Activated T-cell treated with anti-CD3 and anti-CD28 coated beads, Interleukin-2, amount 50 U/mL, for 1 hour (primary cell): ENCODE results near the gene CLN5.

ENCODE experiments used
- DNase-seq: peaks from one replicate; pipeline ENCODE4 v3.0.0-alpha.2; 2020

The CLN5 gene

DNA sequence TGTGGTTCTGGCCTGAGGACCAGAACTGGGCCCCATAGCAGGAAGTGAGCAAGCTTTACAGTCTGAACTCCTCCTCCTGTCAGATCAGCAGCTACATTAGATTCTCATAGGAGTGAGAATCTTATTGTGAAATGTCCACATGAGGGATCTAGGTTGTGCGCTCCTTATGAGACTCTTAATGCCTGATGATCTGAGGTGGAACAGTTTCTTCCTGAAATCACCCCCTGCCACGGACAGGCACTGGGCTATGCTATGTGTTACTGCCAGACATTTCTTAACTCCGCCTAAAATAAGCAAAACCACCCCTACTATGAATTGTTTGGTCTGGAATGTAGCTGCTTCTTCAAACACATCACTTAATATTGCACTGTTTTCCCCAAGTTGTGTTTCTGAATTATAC, 30.5 kb downstream of the CLN5 start:
- no peak for DNase-seq

DNA sequence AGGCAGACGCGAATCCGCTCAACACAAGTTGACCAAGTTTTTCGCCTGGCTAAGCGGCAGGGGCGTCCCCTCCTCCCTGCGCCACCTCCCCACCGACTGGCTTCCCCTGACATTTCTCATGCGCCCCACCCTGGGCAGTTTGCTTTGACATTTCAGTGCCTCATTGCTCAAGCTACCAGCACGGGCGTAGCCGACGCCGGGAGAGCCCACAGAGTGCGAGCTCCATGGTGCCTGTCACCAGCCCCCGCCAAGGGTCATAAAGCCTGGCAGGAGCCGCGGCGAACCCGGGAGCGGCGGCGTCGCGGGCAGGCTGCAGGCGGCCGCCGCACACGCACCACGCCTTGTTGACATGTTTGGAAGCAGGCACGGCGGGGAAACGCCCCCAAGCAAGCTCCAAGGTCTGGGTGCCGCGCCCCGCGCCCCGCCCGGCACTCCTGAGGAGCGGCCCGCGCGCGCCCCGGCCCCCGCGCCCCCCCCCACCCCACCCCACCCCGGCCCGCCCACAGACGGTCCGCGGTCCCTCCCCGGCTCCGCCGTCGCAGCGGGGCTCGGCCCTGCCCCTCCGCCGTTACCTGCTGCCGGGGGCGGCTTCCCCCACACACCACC, 34.5 kb downstream of the CLN5 start:
- DNase-seq, result peak; percentile 84

DNA sequence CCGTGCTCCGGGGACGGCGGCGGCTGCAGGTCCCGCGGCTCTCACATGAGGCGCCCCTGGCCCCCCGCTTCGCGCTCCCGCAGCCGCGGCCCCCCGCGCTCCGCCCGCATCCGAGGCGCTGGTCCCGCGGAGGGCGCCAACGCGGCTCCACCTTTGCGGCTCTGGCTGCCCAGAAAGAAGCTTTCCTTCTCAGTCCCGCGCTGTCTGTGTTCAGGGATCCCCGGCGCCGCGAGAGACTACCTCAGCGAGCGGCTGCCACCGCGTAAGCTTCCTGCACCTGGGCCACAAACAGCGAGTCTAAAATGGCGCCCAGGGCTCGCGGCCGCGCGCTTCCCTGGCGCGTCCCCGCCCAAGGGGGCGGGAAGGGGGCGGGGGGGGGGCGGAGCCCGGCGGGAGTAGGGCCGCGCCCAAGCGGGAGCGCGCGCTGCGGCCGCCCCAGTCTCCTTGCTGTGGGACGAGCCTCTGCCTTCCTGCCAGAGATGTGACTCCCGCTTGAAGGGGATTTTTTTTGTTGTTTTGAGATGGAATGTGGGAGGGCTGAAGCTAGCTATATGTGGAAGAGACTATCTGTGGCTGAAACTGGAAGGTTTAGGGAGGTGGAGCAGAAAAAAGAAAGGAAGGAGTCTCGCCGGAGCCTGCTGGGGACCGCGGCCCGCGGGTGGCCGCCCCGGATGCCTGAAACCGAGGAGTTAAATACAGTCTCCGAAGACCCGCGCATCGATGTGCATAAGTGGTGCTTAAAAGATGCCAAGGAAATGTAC, 35.2 kb downstream of the CLN5 start, which contains the start of gene FBXL3:
Gene FBXL3, minus strand, starts transcription at position 299 of the 761 bp plus-strand sequence. CDS start 5,299 bp downstream, outside the sequence.
- DNase-seq, result peak; percentile 88

DNA sequence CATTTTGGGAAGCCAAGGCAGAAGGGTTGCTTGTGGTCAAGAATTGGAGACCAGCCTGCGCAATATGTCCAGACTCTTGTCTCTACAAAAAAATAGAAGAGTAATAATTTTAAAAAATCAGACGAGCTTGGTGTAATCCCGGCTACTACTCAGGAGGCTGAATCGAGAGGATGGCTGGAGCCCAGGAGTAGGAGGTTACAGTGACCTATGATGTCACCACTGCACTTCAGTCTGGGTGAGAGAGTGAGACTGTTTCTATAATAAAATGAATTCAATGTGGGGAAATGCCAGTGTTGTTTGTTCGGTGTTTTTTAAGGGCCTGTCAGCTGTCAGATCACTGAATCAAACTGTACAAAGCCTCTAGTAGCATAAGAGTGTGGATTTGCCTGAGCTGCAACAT, 36.3 kb downstream of the CLN5 start:
- no peak for DNase-seq

DNA sequence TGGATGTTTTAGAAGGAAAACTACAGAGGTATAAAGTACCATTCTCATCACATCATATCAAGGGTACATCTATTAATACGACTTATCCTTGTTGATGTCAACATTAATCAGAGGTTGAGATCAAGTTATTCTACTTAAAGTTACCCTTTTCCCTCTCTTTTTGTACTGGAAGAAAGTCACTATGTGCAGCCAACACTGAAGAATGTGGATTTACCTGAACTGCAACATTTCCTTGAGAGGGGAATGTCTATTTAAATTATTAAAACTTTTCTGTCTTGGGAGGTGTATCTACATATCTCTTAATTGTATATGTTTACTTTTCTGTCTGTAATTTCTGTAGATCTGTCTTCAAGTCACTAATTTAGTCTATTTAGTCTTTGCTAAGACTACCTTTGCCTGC, 37.6 kb downstream of the CLN5 start:
- no peak for DNase-seq

DNA sequence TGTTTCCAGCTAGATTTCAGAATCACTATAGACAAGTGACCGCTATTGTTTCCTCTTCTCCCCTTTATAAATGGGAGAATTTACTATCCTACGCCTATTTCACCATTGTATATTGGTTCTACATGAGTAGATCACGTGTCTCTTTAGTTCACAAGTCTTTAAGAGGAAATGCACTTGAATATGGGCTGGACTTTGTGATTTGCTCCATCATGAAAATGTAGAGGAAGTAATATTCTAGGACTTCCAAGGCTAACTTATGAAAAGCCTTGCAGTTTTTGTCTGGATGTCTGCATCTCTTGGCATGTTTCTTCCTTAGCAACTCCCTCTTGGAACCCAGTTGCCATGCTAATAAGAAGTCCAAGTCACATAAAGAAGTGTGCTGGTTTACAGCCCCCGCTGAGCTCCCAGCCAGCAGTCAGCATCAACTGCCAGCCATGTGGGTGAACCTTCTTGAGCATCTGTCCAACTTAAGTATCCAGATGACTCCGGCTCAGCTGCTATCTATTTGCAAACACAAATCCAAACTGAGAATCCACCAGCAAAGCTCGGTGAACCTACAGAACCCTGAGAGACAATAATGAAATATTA, 39.9 kb downstream of the CLN5 start:
- DNase-seq, result no peak

DNA sequence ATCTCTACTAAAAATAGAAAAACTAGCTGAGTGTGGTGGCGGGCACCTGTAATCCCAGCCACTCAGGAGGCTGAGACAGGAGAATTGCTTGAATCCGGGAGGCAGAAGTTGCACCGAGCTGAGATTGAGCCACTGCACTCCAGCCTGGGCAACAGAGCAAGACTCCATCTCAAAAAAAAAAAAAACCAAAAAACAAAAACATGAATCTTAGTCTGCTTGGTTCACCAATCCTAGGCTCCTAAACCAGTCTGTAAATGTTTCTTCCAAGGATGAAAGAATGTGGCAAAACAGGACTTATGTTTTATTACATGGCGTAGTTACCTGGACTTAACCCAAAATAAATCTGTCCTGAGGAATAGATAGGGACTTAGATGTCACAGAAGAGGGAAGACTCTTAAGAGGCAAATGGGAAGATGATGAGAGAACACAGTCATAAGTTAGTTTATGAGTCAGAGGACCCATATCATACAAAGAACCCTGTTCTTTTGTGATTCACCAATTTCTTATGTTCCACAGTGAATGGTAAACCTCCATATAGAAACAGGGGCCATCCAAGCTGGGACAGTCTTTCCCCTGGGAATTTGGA, 41.9 kb downstream of the CLN5 start:
- no peak for DNase-seq

DNA sequence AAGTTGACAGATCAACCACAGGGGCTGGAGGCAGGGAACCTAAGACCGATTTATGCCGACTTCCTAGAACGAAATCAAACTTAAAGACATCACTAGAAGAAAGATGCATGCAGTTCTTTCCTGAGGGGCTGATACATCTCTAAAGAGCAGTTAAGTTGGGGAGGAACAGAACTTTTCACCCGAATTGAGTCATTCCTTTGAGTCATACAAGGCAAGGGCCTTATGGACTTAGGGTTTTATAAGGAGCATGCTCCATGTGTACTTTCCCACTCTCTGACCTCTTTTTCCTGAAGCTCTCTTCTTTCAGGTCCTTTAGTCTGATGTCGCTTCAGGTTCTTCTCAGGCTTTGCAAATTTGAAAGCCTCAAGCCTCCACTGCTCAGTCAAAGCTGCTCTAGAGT, 43.0 kb downstream of the CLN5 start:
- no peak for DNase-seq

DNA sequence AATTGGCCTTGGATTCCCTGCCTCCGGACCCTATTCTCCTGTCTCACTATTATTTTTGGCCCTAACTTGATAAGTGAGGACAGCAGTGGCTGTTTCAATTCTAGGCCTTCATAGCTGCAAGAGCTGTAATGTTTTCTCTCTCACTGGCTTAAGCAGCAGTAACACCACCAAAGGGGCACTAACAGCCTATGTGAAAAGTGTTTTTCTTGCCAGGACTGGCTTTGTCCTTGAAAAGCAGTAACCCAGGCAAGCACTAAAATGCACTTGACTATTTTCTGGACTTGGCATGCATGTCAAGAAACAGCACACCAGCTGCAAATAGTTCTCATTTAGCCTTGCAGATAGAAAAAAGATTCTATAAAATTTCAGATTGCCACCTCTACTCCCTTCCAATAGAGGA, 44.4 kb downstream of the CLN5 start:
- no peak for DNase-seq

DNA sequence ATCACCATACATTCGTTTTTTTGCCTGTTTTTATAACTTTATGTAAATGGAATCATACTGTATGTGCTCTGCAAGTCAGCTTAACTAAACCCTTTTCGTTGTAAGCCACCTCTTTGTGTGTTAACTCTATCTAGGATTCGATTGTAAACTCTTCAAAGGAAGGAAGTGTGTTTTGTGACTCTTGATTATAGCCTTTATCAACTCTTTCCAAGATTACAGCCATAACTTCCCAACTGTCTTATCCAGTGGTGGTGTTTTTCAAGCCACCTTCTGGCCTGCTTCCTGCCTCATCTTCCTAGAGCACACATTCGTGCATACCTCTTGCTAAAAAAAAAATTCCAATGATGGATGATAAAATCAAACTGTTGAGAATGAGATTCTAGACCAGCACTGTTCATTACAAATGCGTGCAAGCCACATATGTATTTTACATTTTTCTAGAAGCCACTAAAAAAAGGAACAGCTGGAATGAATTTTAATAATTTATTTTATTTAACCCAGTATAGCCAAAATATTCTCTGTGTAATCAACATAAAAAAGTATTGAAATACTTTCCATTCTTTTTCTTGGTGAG, 47.1 kb downstream of the CLN5 start:
- DNase-seq, result no peak

DNA sequence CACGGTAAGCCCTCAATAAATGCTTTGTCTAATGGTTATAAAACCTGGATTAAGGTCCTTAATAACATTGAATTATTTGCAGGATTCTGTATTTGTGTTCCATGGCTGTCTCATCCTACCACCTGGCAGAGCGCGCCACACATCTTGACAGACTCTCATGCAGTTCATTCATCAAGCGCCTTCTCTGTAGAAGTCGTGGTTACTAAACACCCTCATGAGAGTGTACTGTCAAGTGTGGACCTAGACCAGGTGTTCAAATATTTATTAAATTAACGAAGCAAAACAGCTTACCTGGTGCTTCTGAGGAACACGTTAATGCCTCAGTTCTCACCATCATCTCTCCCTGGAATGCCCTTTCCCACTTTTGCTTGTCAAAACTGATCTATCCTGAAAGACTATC, 48.2 kb downstream of the CLN5 start:
- DNase-seq, result no peak

DNA sequence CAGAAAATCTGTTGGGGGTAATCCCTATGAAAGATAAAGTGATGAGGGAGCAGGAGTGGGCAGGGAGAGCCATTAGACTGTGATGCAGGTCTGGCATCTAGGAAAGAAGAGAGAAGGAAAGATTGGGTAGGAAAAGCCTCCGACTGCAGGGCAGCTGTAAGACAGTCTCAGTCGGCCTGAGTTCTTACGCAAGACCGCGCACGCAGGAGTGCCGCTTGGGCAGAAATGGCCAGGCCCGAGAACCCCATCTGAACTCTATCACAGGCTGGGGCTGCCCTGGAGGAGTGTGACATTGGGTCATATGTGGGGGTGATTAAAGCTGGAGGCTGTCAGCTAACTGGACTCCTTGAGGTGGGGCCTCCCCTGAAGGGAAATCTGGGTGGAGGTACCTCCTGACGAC, 49.0 kb downstream of the CLN5 start:
- DNase-seq, result no peak

DNA sequence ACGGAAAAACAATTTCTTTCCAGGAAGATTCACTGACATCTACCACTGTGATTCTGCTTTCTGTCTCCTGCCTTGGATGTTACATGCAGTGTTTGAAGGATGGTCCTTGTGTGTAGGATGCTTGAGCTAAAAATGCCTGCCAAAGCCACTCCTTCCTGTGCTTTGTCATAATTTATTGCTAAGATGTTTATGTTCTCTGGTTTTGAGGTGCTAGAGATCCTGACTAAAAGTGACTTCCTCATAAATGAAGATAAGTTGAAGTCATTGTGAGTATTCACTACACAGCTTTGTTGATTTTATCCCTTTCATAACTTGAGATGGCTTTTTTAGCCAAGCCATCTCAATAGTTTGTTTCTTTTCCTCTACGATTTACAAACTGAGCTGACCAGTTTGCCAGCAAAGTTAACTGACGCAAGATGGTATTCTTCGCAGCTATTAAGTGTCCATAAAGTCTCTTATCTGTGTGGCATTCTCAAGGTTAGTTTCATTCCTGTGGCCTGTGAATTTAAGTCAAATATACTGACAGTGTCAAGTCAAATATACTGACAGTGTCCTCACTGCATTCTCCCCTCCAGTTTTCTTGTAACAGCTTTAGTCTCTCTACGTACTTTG, 50.8 kb downstream of the CLN5 start:
- no peak for DNase-seq

DNA sequence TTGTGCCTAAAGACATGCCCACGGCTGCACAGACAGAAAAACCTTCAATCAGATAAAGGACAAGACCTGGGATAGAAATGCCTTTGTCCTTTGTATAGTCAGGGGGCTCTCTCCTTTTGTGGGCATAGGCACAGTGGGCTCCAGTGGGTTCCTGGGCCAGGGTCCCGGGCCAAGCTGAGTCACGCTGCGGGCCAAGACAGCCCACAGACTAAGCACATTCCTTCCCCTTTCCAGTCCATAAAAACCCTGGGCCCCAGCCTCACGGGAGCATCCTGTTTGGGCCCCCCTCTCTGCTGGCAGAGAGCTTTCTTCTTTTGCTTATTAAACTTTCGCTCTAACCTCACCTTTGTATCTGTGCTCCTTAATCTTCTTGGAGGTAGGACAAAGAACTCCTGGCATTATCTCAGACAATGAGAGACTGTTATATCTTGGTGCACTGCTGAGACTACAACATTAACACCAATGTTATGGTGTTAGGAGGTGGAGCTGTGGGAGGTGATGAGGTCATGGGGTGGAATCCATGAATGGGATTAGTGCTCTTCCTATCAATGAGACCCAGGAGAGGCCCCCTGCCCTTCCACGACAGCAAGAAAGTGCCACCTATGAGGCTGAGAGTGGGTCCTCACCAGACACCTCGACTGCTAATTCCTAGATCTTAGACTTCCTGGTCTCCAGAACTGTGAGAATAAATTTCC, 55.9 kb downstream of the CLN5 start:
- DNase-seq, result no peak

DNA sequence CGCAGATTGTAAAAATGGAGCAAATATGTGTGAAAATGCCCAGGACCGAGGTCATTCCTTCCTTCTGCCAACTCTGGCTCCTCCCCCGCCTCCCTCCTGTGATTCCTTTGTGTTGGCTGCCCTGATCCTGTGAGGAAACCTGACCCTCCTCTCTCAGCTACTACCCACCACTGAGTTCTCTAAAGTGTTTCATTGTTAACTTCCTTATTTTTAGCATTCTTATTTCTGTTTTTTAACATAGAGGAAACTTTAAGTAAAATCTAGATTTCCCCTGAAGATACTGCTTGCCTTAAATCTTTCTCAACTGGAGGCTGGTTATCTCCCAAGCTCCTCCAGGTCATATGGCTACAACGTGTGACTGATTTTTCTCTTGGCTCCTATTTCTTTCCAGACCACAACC, 56.8 kb downstream of the CLN5 start:
- DNase-seq, result no peak

DNA sequence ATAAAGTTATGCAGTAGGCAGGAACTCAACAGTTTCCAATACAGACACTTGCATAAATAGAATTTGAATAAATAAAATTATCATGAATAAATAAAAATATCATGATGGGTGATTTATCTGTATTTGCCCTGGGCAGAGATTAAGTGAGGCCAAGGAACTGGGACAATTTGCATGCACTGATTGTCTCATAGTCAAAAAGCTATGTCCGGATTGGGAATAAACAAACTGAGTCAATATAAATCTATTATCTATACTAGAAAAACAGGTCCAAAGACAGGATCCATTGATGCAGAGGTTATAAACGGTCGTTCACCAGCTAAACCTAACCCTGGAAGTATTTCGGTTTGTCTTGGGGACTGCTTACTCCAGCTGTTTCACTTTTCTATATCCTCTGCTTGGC, 61.3 kb downstream of the CLN5 start:
- DNase-seq, result no peak
